Esophagus squamous epithelium (tissue), 5 donors: Measurements from ENCODE around the gene PHKA2. TPM values are rescaled to one million over a fixed set of nuclear protein-coding genes. Genes with fewer than 3 reads are reported as not detected.

Experiments
- DNase-seq: peaks from one replicate; lab custom pipeline; 2025; lab: John Stamatoyannopoulos, UW
- H3K27ac ChIP-seq, 4 donors: fragments of 200-600 bp; sonication (generic); one replicate each; pipeline ENCODE4 v1.5.1; 2016 to 2019; ENCODE audit warnings: mild to moderate bottlenecking in 1 of 4
- H3K27me3 ChIP-seq, 4 donors: fragments of 200-600 bp; sonication (generic); 1 replicate in 3 of 4; 2 replicates in 1 of 4; pipeline versions ENCODE4 v1.5.1 to v1.6.0; 2017 to 2021; ENCODE audit warnings: antibody characterized with exemption in 1 of 4
- H3K36me3 ChIP-seq, 3 donors: fragments of 200-600 bp; sonication (generic); one replicate each; pipeline ENCODE4 v1.5.1; 2016 to 2019
- H3K4me1 ChIP-seq, 3 donors: fragments of 200-600 bp; sonication (generic); one replicate each; pipeline ENCODE4 v1.5.1; 2017 to 2019
- H3K4me3 ChIP-seq, 4 donors: fragments of 200-600 bp; sonication (generic); 1 replicate in 3 of 4; 2 replicates in 1 of 4; pipeline ENCODE4 v1.5.1; 2016 to 2019; ENCODE audit warnings: mild to moderate bottlenecking in 2 of 4, moderate library complexity in 1 of 4
- H3K9me3 ChIP-seq, 3 donors: fragments of 200-600 bp; sonication (generic); one replicate each; pipeline ENCODE4 v1.5.1; 2016 to 2019
- POLR2A ChIP-seq, 4 donors: fragments of 450-650 bp; IDR thresholded peaks; one replicate each; pipeline ENCODE4 v1.6.1; 2017; ENCODE audit warnings: antibody characterized with exemption in 4 of 4, mild to moderate bottlenecking in 4 of 4, moderate library complexity in 3 of 4
- WGBS, 2 donors: methylation state at CpG; one replicate each; pipeline ENCODE4 v1.1.5; 2018; 5-methylcytosine and 5-hydroxymethylcytosine counted together
- intact Hi-C: fragments of 100-400 bp; cut with DNase I; formaldehyde crosslinking; loops from one replicate; pipeline ENCODE4 v1.15.0; 2022
- total RNA-seq, 4 donors: library from RNA; depleted of rRNA; stranded (reverse); fragments of >200 nt; gene quantifications; one replicate each; pipeline ENCODE4 v1.1.0, GENCODE V29; 2016
- TF ChIP-seq, protein P1 (sequence below), 6 experiments: fragments of 450-650 bp in 4 of 6; fragments of 200-600 bp in 2 of 6; sonication (generic) in 2 of 6; IDR thresholded peaks; one replicate each; pipeline ENCODE4 v1.5.1; 2016 to 2019; ENCODE audit warnings: antibody characterized with exemption in 6 of 6, mild to moderate bottlenecking in 4 of 6, moderate library complexity in 4 of 6
- donor health status: DM: yes; HTN: yes; CAD: no.

The PHKA2 gene
- total RNA-seq, 4 donors from 2014 or later, result 10.1 to 21.2 (median 13.5) TPM

DNA sequence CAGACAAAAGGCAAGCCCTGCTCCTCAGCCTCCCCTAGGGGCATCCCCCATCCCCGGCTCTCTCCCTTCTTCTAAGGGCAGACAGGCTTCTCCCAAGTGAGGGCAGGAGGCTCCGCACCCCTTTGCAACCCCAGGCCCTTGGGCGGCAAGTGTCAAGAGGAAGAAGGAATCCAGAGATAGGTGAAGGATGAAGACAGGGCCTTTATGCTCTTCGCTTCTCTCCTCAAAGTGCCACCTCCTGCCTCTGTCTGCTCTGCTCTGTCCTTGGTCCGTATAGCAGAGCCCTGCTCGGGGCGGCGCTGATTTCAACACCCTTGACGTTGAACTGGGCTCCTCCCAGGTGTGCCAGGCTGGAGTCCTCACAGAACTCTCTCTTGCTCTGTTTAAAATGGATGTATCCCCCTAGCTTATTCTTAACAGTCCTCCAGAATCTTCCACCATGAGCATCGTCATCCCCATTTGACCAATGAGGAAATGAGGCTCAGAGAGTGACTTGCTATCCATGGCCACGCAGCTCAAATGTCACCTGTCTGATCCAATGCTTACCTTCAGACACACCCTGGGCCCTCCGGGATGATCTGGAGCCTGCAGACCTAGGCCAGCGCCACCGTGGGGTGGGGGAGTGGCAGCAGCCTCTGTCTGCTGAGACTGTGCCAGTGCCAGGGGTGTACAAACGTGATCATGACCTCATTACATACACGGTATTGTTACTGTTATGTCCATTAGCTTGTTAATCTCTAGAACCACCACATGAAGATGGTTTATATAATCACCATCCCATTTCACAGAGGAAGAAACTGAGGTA, 99.8 kb downstream of the PHKA2 start:
- Histone ChIP-seq H3K27me3 (no peaks in the 10 kb centered on the region), H3K9me3 (peaks cover 0 to 3% (median 0%) of the 10 kb centered on the region in 3 donors), H3K4me3 (no peak overlapping the region), H3K4me1 (peaks cover 0 to 32% (median 12%) of the 10 kb centered on the region in 3 donors), H3K36me3 (no peaks in the 10 kb centered on the region), H3K27ac (no peak overlapping the region)
- DNase-seq, result no peak
- WGBS, 2 donors, result 63 to 75% methylated on average over 4 to 15 of the region's 16 CpGs
- TF ChIP-seq, protein P1, sequence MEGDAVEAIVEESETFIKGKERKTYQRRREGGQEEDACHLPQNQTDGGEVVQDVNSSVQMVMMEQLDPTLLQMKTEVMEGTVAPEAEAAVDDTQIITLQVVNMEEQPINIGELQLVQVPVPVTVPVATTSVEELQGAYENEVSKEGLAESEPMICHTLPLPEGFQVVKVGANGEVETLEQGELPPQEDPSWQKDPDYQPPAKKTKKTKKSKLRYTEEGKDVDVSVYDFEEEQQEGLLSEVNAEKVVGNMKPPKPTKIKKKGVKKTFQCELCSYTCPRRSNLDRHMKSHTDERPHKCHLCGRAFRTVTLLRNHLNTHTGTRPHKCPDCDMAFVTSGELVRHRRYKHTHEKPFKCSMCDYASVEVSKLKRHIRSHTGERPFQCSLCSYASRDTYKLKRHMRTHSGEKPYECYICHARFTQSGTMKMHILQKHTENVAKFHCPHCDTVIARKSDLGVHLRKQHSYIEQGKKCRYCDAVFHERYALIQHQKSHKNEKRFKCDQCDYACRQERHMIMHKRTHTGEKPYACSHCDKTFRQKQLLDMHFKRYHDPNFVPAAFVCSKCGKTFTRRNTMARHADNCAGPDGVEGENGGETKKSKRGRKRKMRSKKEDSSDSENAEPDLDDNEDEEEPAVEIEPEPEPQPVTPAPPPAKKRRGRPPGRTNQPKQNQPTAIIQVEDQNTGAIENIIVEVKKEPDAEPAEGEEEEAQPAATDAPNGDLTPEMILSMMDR (IDR thresholded peaks at IDR 0.05), result no peak
- TF ChIP-seq POLR2A (IDR thresholded peaks at IDR 0.05), result no peak
- intact Hi-C loops, result no loop called here

DNA sequence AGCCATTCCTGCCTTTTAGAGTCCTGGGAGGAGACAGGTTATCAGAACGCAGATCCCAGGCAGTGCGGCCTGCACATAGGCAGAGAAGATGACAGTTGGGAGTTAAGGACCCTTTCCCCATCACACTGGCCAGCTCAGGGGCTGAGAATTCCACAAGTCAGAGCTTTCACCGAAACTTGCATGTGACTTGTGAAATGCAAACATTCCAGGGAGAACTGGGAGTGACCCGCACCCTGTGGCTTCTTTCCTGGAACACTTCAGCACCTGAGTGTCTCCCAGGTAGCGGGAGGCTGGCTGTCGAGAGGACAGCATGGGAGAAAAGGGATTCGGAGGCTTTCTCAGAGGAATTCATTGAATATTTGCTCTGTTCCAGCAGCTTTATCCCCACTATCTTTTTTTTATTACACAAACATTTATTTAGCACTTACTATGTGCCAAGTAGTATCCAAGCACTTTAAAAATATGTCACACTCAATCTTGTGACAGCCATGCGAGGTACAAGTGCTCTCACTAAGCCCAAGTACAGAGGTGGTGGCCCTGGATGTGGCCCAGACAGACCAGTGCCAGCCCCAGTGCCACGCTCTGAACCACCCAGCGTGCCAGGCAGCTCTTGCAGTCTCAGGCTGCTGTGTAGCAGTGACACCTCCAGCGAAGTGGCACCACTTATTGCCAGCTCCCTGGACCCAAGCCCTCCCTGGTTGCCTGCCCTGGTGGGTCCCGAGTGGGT, 100.5 kb downstream of the PHKA2 start:
- Histone ChIP-seq H3K36me3 (no peaks in the 10 kb centered on the region), H3K4me3 (no peak overlapping the region), H3K4me1 (peaks cover 0 to 32% (median 12%) of the 10 kb centered on the region in 3 donors), H3K9me3 (peaks cover 0 to 3% (median 0%) of the 10 kb centered on the region in 3 donors), H3K27me3 (no peaks in the 10 kb centered on the region), H3K27ac (no peak overlapping the region)
- intact Hi-C loops, result no loop called here
- 41 to 65% methylated on average over 5 to 9 of the region's 12 CpGs for WGBS, 2 donors
- TF ChIP-seq, protein P1 (IDR thresholded peaks at IDR 0.05), result no peak
- no peak for TF ChIP-seq POLR2A (IDR thresholded peaks at IDR 0.05)
- DNase-seq, result no peak

DNA sequence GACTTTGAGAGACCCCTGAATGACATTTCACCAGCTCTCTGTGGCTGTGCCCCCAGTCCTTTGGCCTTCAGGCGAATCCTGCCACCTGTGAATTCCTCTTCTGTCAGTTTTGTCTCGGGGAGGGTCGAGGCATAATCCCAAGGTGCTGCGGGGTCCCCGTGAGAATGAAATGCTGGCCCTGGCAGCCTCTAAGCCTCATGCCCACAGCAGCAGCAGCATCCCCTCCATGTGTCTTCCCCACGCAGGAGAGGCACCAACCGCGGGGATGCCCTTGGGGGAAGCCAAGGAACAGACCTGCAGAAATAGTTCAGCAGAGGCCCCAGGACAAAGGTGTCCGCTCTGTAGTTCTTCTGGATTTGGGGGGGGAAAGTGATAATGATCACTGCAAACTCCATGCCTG, 104.8 kb downstream of the PHKA2 start:
- H3K4me1 ChIP-seq, result no peaks in the 10 kb centered on the region
- no peaks in the 10 kb centered on the region for H3K36me3 ChIP-seq
- TF ChIP-seq, protein P1 (IDR thresholded peaks at IDR 0.05), result no peak
- no peak for TF ChIP-seq POLR2A (IDR thresholded peaks at IDR 0.05)
- H3K27ac ChIP-seq, result no peak overlapping the region
- no peak overlapping the region for H3K4me3 ChIP-seq
- intact Hi-C loops, result no loop called here
- no peak for DNase-seq
- H3K9me3 ChIP-seq, result peaks cover 0 to 3% (median 0%) of the 10 kb centered on the region in 3 donors
- WGBS, 2 donors, result 78 to 80% methylated on average over 1 to 6 of the region's 9 CpGs
- no peaks in the 10 kb centered on the region for H3K27me3 ChIP-seq

DNA sequence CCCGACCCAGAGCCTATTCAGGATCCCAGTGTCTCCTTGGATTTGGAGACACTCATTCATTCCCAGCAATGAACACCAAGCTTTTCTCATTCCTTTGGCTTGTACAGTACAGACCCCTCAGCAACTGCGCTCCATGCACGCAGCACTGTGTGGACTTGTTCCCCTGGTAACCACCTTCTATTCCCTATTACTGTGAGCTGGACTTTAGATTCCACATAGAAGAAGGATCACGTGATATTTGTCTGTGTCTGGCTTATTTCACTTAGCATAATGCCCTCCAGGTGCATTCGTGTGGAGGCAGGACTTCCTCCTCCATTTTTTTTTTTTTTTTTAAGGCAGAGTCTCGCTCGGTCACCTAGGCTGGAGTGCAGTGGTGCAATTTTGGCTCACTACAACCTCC, 106.4 kb downstream of the PHKA2 start:
- intact Hi-C loops, result no loop called here
- Histone ChIP-seq H3K4me3 (no peak overlapping the region), H3K27me3 (no peaks in the 10 kb centered on the region), H3K4me1 (peaks cover 0 to 14% (median 6%) of the 10 kb centered on the region in 3 donors), H3K36me3 (no peaks in the 10 kb centered on the region), H3K9me3 (peaks cover 0 to 2% (median 0%) of the 10 kb centered on the region in 3 donors), H3K27ac (no peak overlapping the region)
- DNase-seq, result no peak
- TF ChIP-seq POLR2A (IDR thresholded peaks at IDR 0.05), result no peak
- TF ChIP-seq, protein P1 (IDR thresholded peaks at IDR 0.05), result no peak
- 33 to 68% methylated on average over 1 to 7 of the region's 7 CpGs for whole genome bisulfite sequencing, 2 donors
